ENCODE data around the gene TLE3. TPM values are rescaled to one million over a fixed set of nuclear protein-coding genes. Genes with fewer than 3 reads are reported as not detected.

The TLE3 gene
- total RNA-seq, 1 experiment from 2014 or later, result 98.2 TPM

GRCh38 chr15:70146162-70146561 is 48.4 kb upstream of the TLE3 start:
- no peak overlapping the region for H2AFZ ChIP-seq (ENCODE audit: low read length)
- no peak overlapping the region for H2BK120ac ChIP-seq (ENCODE audit: low read depth, low read length, poor library complexity, severe bottlenecking)
- H3K23ac ChIP-seq (ENCODE audit: insufficient read length, low read depth, low read length), result no peak overlapping the region
- no peak overlapping the region for H2BK12ac ChIP-seq (ENCODE audit: insufficient read length, low read depth, low read length)
- H3K4me3 Mint-ChIP-seq, result no peak overlapping the region
- no peaks in the 10 kb centered on the region; a peak in 1 of 7 replicates for H3K36me3 Mint-ChIP-seq (ENCODE audit: insufficient read depth in 1 of 3, low read depth in 3 of 3)
- no peak overlapping the region for H2BK15ac ChIP-seq (ENCODE audit: low read depth, low read length)
- peaks cover 27% of the 10 kb centered on the region for H3K27me3 Mint-ChIP-seq (ENCODE audit: low read depth)
- no peaks in the 10 kb centered on the region for H3K23me2 ChIP-seq (ENCODE audit: insufficient read length, low read depth, low read length, poor library complexity, severe bottlenecking)
- no peak overlapping the region for H4K91ac ChIP-seq (ENCODE audit: insufficient read length, low read depth, low read length)
- H3K9ac ChIP-seq (ENCODE audit: extremely low read depth, insufficient read length, low read length), result no peak overlapping the region
- DNase-seq, result no peak
- no peak overlapping the region for H3K27ac ChIP-seq (ENCODE audit: insufficient read length, low read depth, low read length)
- no peak overlapping the region for H3K56ac ChIP-seq (ENCODE audit: insufficient read length, low read depth, low read length)
- 0 out of 5 replicates have a peak, but pooled peaks cover 0 to 3% of the 10 kb centered on the region in 2 experiments for H3K9me3 Mint-ChIP-seq
- H3K27me3 ChIP-seq (ENCODE audit: insufficient read depth, low read length), result no peaks in the 10 kb centered on the region
- H4K8ac ChIP-seq (replicated peaks; ENCODE audit: insufficient read length, low read depth, low read length), result no peak overlapping the region
- H3K79me1 ChIP-seq (ENCODE audit: insufficient read depth, low read depth, low read length, poor library complexity, severe bottlenecking), result no peaks in the 10 kb centered on the region
- H3K4me1 ChIP-seq (ENCODE audit: insufficient read depth, low read length), result no peaks in the 10 kb centered on the region
- no peak overlapping the region for H3K14ac ChIP-seq (ENCODE audit: insufficient read depth, low read length)
- no peak overlapping the region for H2BK20ac ChIP-seq (ENCODE audit: low read depth, low read length, poor library complexity, severe bottlenecking)
- no peak overlapping the region for H2AK5ac ChIP-seq (ENCODE audit: insufficient read length, low read length)
- H3K79me2 ChIP-seq (ENCODE audit: insufficient read depth, low read length), result no peaks in the 10 kb centered on the region
- peaks cover 34 to 49% of the 10 kb centered on the region in 2 experiments for H3K4me1 Mint-ChIP-seq
- H3T11ph ChIP-seq (ENCODE audit: low read length), result no peak overlapping the region
- no peak overlapping the region for H2BK5ac ChIP-seq (ENCODE audit: insufficient read length, low read length)
- no peak overlapping the region for H3K4ac ChIP-seq (ENCODE audit: low read depth, low read length)
- H4K20me1 ChIP-seq (ENCODE audit: control insufficient read depth, insufficient read depth, insufficient read length), result no peaks in the 10 kb centered on the region
- H3K18ac ChIP-seq (ENCODE audit: insufficient read length, low read depth, low read length), result no peak overlapping the region
- no peak for TF ChIP-seq CTCF (conservative IDR thresholded peaks at IDR 0.05)
- no peak overlapping the region for H4K5ac ChIP-seq (ENCODE audit: insufficient read length, low read depth, low read length)
- H3K4me2 ChIP-seq (ENCODE audit: insufficient read depth, insufficient read length, low read length), result no peak overlapping the region
- H3K27ac Mint-ChIP-seq, result no peak overlapping the region
- no peaks in the 10 kb centered on the region for H3K9me3 ChIP-seq (ENCODE audit: control insufficient read depth, low read depth, low read length)

Measured in H9 (cell line).